CD4-positive, CD25-positive, alpha-beta regulatory T cell (primary cell): ENCODE measurements around the gene PSMD2. TPM values are rescaled to one million over a fixed set of nuclear protein-coding genes. Genes with fewer than 3 reads are reported as not detected.

Experiments used
- ATAC-seq, 2 donors: fragments of 150-1000 bp; cut with Tn5 transposase; one replicate each; pipeline ENCODE4 v1.10.0; 2021; ENCODE audit warnings: low read depth in 2 of 2, moderate number of reproducible peaks in 2 of 2, moderate library complexity in 1 of 2
- DNase-seq, 3 donors: peaks; one replicate each; pipeline versions ENCODE4 v3.0.0 to v3.0.0-alpha.2; 2012 to 2022; ENCODE audit warnings: mixed read lengths in 1 of 3
- H3K27ac ChIP-seq: one replicate; pipeline ENCODE4 v1.7.0; 2013; ENCODE audit warnings: mild to moderate bottlenecking, low read length; ENCODE audit not compliant: insufficient read depth, poor library complexity, severe bottlenecking
- H3K27me3 ChIP-seq: one replicate; pipeline ENCODE4 v1.7.0; 2013; ENCODE audit warnings: low read length; ENCODE audit not compliant: control insufficient read depth, insufficient read depth
- H3K36me3 ChIP-seq: one replicate; pipeline ENCODE4 v1.7.0; 2013; ENCODE audit warnings: mild to moderate bottlenecking, low read length, moderate library complexity; ENCODE audit not compliant: control insufficient read depth, insufficient read depth
- H3K4me1 ChIP-seq: 2 replicates; pipeline ENCODE4 v1.7.0; 2013; ENCODE audit warnings: mild to moderate bottlenecking, low read length; ENCODE audit not compliant: insufficient read depth, control insufficient read depth, poor library complexity, severe bottlenecking
- H3K4me3 ChIP-seq: one replicate; pipeline ENCODE4 v1.7.0; 2013; ENCODE audit warnings: low read depth, mild to moderate bottlenecking, low read length, moderate library complexity
- H3K9me3 ChIP-seq, 2 experiments: 1 replicate in 1 of 2; 2 replicates in 1 of 2; pipeline ENCODE4 v1.7.0; 2013; ENCODE audit warnings: low read length in 2 of 2, mild to moderate bottlenecking in 1 of 2, moderate library complexity in 1 of 2; ENCODE audit not compliant: control insufficient read depth in 2 of 2
- H3K27ac Mint-ChIP-seq, 3 donors: one replicate each; pipeline ENCODE4 v1.8.0; 2020 to 2022; ENCODE audit warnings: mild to moderate bottlenecking in 3 of 3, mixed read lengths in 3 of 3, moderate library complexity in 2 of 3
- H3K27me3 Mint-ChIP-seq: one replicate; pipeline ENCODE4 v1.8.0; 2022; ENCODE audit warnings: mild to moderate bottlenecking, mixed read lengths
- H3K36me3 Mint-ChIP-seq: one replicate; pipeline ENCODE4 v1.8.0; 2020; ENCODE audit warnings: mixed read lengths
- H3K4me1 Mint-ChIP-seq, 4 donors: one replicate each; pipeline ENCODE4 v1.8.0; 2020 to 2022; ENCODE audit warnings: mixed read lengths in 4 of 4, mild to moderate bottlenecking in 1 of 4
- H3K4me3 Mint-ChIP-seq, 4 donors: one replicate each; pipeline ENCODE4 v1.8.0; 2020 to 2022; ENCODE audit warnings: mild to moderate bottlenecking in 4 of 4, mixed read lengths in 4 of 4, moderate library complexity in 3 of 4
- H3K9me3 Mint-ChIP-seq, 7 donors: one replicate each; pipeline ENCODE4 v1.8.0; 2020 to 2022; ENCODE audit warnings: mixed read lengths in 7 of 7, mild to moderate bottlenecking in 3 of 7, moderate library complexity in 2 of 7
- polyA plus RNA-seq, 4 donors: library from polyadenylated mRNA; unstranded; fragments of 300-500 nt; fragmentation: Illumina TruSeq; gene quantifications; one replicate each; pipeline ENCODE4 v1.2.3, GENCODE V29; 2021
- total RNA-seq: library from RNA; stranded (reverse); gene quantifications from one replicate; pipeline ENCODE4 v1.2.3, GENCODE V29; 2022

The PSMD2 gene
- total and polyA plus RNA-seq, 5 donors from 2014 or later: 151 to 206 (median 179) TPM

DNA sequence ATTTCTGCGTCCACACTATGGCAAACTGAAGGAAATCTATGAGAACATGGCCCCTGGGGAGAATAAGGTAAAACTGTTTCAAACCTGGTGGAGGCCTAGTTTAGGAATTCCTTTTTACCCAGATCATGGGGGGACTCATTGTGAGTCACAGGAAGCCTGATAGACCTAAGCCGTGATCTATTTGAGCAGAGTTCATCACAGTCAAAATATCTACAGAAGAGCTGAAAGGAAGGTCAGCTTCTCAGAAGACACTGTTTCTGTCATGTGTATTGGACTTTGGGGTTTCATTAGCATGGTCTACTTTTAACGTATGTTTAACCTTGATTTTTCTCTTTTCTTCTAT is 1.3 kb downstream of the PSMD2 start:
- Histone ChIP-seq H3K27ac (no peak overlapping the region), H3K36me3 (peaks cover 42% of the 10 kb centered on the region), H3K4me3 (peak overlapping the region; percentile 92), H3K27me3 (no peaks in the 10 kb centered on the region), H3K9me3 (no peaks in the 10 kb centered on the region), H3K4me1 (peaks cover 14% of the 10 kb centered on the region)
- DNase-seq (no peak), ATAC-seq (no peak)
- peaks cover 0 to 1% (median 0%) of the 10 kb centered on the region in 7 donors for H3K9me3 Mint-ChIP-seq
- H3K27ac Mint-ChIP-seq: peak overlapping the region in 2 of 3 donors; percentile 91 to 92
- H3K36me3 Mint-ChIP-seq: peaks cover 19% of the 10 kb centered on the region
- H3K4me3 Mint-ChIP-seq: peak overlapping the region; percentile 91 to 97 (median 94)
- H3K4me1 Mint-ChIP-seq: peaks cover 0 to 36% (median 21%) of the 10 kb centered on the region in 4 donors
- peaks cover 5% of the 10 kb centered on the region for H3K27me3 Mint-ChIP-seq

GRCh38 chr3:184305577-184305976 is 6.5 kb downstream of the PSMD2 start:
- Mint-ChIP-seq H3K27ac (no peak overlapping the region), H3K27me3 (no peaks in the 10 kb centered on the region), H3K9me3 (peaks cover 0 to 1% (median 0%) of the 10 kb centered on the region in 7 donors), H3K4me3 (peak overlapping the region in 1 of 4 donors; percentile 45), H3K4me1 (peaks cover 0 to 15% (median 5%) of the 10 kb centered on the region in 4 donors), H3K36me3 (peaks cover 54% of the 10 kb centered on the region)
- Histone ChIP-seq H3K4me1 (no peaks in the 10 kb centered on the region), H3K9me3 (no peaks in the 10 kb centered on the region), H3K4me3 (no peak overlapping the region), H3K27ac (no peak overlapping the region), H3K27me3 (no peaks in the 10 kb centered on the region), H3K36me3 (peaks cover 73% of the 10 kb centered on the region)
- ATAC-seq (no peak), DNase-seq (peak in 1 of 3 donors; percentile 26)

- H3K27ac ChIP-seq: no peak overlapping the region
- Mint-ChIP-seq H3K27me3 (no peaks in the 10 kb centered on the region), H3K36me3 (peaks cover 54% of the 10 kb centered on the region), H3K27ac (no peak overlapping the region), H3K9me3 (peaks cover 0 to 1% (median 0%) of the 10 kb centered on the region in 7 donors), H3K4me3 (peak overlapping the region in 1 of 4 donors; percentile 32), H3K4me1 (peaks cover 0 to 10% (median 3%) of the 10 kb centered on the region in 4 donors)
- ATAC-seq (no peak), DNase-seq (no peak)
- no peak overlapping the region for H3K4me3 ChIP-seq
- no peaks in the 10 kb centered on the region for H3K4me1 ChIP-seq
- no peaks in the 10 kb centered on the region for H3K9me3 ChIP-seq
- H3K27me3 ChIP-seq: no peaks in the 10 kb centered on the region
- peaks cover 71% of the 10 kb centered on the region for H3K36me3 ChIP-seq
These were observed 7.4 kb downstream of the PSMD2 start for GRCh38 chr3:184306341-184306972.

DNA sequence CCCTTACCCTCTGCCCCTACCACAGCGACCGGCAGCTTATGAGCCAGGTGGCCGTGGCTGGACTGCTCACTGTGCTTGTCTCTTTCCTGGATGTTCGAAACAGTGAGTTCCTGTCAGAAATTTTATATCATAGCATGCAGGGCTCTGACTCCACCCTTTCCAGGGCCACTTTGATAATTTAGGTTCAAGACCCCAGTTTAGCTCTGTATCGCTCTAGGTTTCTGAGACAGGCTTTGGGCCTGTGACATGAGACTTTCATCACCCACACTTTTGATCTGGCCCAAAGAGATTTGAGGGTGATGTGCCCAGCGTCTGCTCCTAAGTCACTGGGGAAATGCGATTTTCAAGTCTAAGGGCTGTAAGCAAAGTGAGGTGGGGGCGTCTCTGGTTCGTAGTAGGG is 8.9 kb downstream of the PSMD2 start:
- Mint-ChIP-seq H3K4me3 (no peak overlapping the region), H3K27me3 (no peaks in the 10 kb centered on the region), H3K27ac (no peak overlapping the region), H3K36me3 (peaks cover 48% of the 10 kb centered on the region), H3K9me3 (peaks cover 0 to 1% (median 0%) of the 10 kb centered on the region in 7 donors), H3K4me1 (peaks cover 0 to 2% (median under 1%) of the 10 kb centered on the region in 4 donors)
- no peak overlapping the region for H3K4me3 ChIP-seq
- H3K27ac ChIP-seq: no peak overlapping the region
- no peaks in the 10 kb centered on the region for H3K4me1 ChIP-seq
- DNase-seq: no peak
- no peak for ATAC-seq
- H3K9me3 ChIP-seq: no peaks in the 10 kb centered on the region
- H3K27me3 ChIP-seq: no peaks in the 10 kb centered on the region
- peaks cover 56% of the 10 kb centered on the region for H3K36me3 ChIP-seq

DNA sequence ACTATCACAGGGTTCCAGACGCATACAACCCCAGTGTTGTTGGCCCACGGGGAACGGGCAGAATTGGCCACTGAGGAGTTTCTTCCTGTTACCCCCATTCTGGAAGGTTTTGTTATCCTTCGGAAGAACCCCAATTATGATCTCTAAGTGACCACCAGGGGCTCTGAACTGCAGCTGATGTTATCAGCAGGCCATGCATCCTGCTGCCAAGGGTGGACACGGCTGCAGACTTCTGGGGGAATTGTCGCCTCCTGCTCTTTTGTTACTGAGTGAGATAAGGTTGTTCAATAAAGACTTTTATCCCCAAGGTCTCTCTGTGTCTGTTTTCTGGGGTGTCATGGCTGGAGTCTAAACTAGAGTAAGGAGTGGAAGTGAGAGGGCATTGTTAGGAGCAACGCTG is 9.7 kb downstream of the PSMD2 start:
- no peaks in the 10 kb centered on the region for H3K27me3 Mint-ChIP-seq
- peaks cover 0 to 1% (median 0%) of the 10 kb centered on the region in 7 donors for H3K9me3 Mint-ChIP-seq
- no peak overlapping the region for H3K4me3 Mint-ChIP-seq
- peaks cover 48% of the 10 kb centered on the region for H3K36me3 ChIP-seq
- H3K27ac ChIP-seq: no peak overlapping the region
- peak overlapping the region in 1 of 3 donors; percentile 7 for H3K27ac Mint-ChIP-seq
- peaks cover 0 to 2% (median under 1%) of the 10 kb centered on the region in 4 donors for H3K4me1 Mint-ChIP-seq
- peaks cover 42% of the 10 kb centered on the region for H3K36me3 Mint-ChIP-seq
- H3K9me3 ChIP-seq: no peaks in the 10 kb centered on the region
- H3K27me3 ChIP-seq: no peaks in the 10 kb centered on the region
- no peaks in the 10 kb centered on the region for H3K4me1 ChIP-seq
- no peak overlapping the region for H3K4me3 ChIP-seq
- DNase-seq (no peak), ATAC-seq (no peak)

DNA sequence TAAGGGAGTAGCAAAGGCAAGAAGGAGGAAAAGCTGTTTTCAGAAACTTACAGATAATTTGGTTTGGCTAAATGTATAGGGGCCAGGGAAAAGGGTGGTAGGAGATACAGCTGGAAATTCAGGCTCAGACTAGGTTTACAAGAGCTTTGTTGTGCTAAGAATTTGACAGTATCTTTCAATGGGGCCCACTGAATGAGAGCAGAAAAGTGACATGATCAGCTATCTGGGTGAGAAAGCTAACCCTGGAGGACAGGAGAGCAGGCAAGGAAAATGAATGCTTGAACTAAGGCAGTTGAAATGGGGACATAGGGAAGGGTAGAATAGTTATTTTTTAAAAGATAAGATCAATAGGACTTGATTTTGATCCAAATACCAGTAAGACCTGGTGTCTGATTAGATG is 12.6 kb downstream of the PSMD2 start:
- Histone ChIP-seq H3K9me3 (no peaks in the 10 kb centered on the region), H3K4me1 (peaks cover 17% of the 10 kb centered on the region), H3K27ac (no peak overlapping the region), H3K36me3 (peaks cover 23% of the 10 kb centered on the region), H3K4me3 (no peak overlapping the region), H3K27me3 (no peaks in the 10 kb centered on the region)
- Mint-ChIP-seq H3K27ac (no peak overlapping the region), H3K4me3 (peak overlapping the region in 3 of 4 donors; percentile 1 to 81 (median 57)), H3K4me1 (peaks cover 0 to 13% (median 8%) of the 10 kb centered on the region in 4 donors), H3K27me3 (no peaks in the 10 kb centered on the region), H3K36me3 (peaks cover 28% of the 10 kb centered on the region), H3K9me3 (no peaks in the 10 kb centered on the region)
- ATAC-seq (no peak), DNase-seq (no peak)

DNA sequence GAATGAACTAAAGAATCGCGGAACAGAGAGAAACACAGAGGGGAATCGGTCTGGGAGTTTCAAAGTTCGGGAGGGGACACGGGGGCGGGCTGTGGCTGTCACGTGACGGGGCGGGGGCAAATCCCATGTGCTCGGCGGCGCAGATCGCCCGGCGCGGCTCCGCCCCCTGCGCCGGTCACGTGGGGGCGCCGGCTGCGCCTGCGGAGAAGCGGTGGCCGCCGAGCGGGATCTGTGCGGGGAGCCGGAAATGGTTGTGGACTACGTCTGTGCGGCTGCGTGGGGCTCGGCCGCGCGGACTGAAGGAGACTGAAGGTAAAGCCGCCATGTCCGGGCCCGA is 15.3 kb downstream of the PSMD2 start, which contains the start of gene EIF4G1:
EIF4G1 (plus strand) TSS at position 244 of the 337 bp plus-strand sequence. CDS start 1,191 bp downstream, outside the sequence.
- Histone ChIP-seq H3K9me3 (no peaks in the 10 kb centered on the region), H3K4me3 (peak within 1 kb of the TSS; percentile 78), H3K27me3 (no peaks in the 10 kb centered on the region), H3K4me1 (peaks cover 26% of the 10 kb centered on the region), H3K36me3 (peaks cover 21% of the 10 kb centered on the region), H3K27ac (peak within 1 kb of the TSS; percentile 88)
- DNase-seq: peak; percentile 91 to 95 (median 92)
- Mint-ChIP-seq H3K27ac (peak within 1 kb of the TSS; percentile 91 to 96 (median 94)), H3K4me1 (peaks cover 11 to 32% (median 23%) of the 10 kb centered on the region in 4 donors), H3K27me3 (no peaks in the 10 kb centered on the region), H3K9me3 (no peaks in the 10 kb centered on the region), H3K36me3 (peaks cover 21% of the 10 kb centered on the region), H3K4me3 (peak within 1 kb of the TSS; percentile 86 to 94 (median 90))
- peak; percentile 84 to 89 for ATAC-seq
